Trophoblast cell (in vitro differentiated cells and primary cell): Measurements from ENCODE around the gene CXCL8.

Experiments
- DNase-seq, 2 donors: peaks; one replicate each; pipeline ENCODE4 v3.0.0-alpha.2; 2016
- H2AFZ ChIP-seq: 2 replicates; pipeline ENCODE4 v1.6.1; 2013; ENCODE audit warnings: low read length, moderate library complexity, mild to moderate bottlenecking; ENCODE audit not compliant: insufficient read depth, poor library complexity
- H2AK5ac ChIP-seq: 2 replicates; pipeline ENCODE4 v1.6.1; 2013; ENCODE audit warnings: mild to moderate bottlenecking, low read length
- H2BK120ac ChIP-seq: 2 replicates; pipeline ENCODE4 v1.6.1; 2013; ENCODE audit warnings: low read length, mild to moderate bottlenecking, moderate library complexity; ENCODE audit not compliant: insufficient read depth, poor library complexity
- H2BK12ac ChIP-seq: 2 replicates; pipeline ENCODE4 v1.6.1; 2013; ENCODE audit warnings: mild to moderate bottlenecking, low read length, moderate library complexity
- H2BK5ac ChIP-seq: 2 replicates; pipeline ENCODE4 v1.6.1; 2013; ENCODE audit warnings: low read length, low read depth, moderate library complexity, mild to moderate bottlenecking; ENCODE audit not compliant: poor library complexity
- H3K14ac ChIP-seq: 2 replicates; pipeline ENCODE4 v1.6.1; 2013; ENCODE audit warnings: mild to moderate bottlenecking, low read length
- H3K18ac ChIP-seq: 2 replicates; pipeline ENCODE4 v1.6.1; 2013; ENCODE audit warnings: mild to moderate bottlenecking, low read length
- H3K23ac ChIP-seq: 2 replicates; pipeline ENCODE4 v1.6.1; 2013; ENCODE audit warnings: low read length
- H3K27ac ChIP-seq: 2 replicates; pipeline ENCODE4 v1.5.1; 2013; ENCODE audit warnings: low read depth, mild to moderate bottlenecking, inconsistent platforms, low read length, moderate library complexity
- H3K27me3 ChIP-seq: 2 replicates; pipeline ENCODE4 v1.6.1; 2013; ENCODE audit warnings: inconsistent platforms, mild to moderate bottlenecking, low read length, moderate library complexity; ENCODE audit not compliant: insufficient read depth
- H3K36me3 ChIP-seq, 2 experiments: 1 replicate in 1 of 2; 2 replicates in 1 of 2; pipeline ENCODE4 v1.6.1; 2013; ENCODE audit warnings: low read length in 2 of 2, mild to moderate bottlenecking in 2 of 2, moderate library complexity in 1 of 2; ENCODE audit not compliant: insufficient read depth in 2 of 2, control insufficient read depth in 1 of 2
- H3K4ac ChIP-seq: 2 replicates; pipeline ENCODE4 v1.6.1; 2013; ENCODE audit warnings: low read depth, mild to moderate bottlenecking, low read length, moderate library complexity
- H3K4me1 ChIP-seq, 2 experiments: 1 replicate in 1 of 2; 2 replicates in 1 of 2; pipeline ENCODE4 v1.6.1; 2013; ENCODE audit warnings: low read length in 2 of 2, mild to moderate bottlenecking in 2 of 2, moderate library complexity in 1 of 2; ENCODE audit not compliant: insufficient read depth in 2 of 2, control insufficient read depth in 1 of 2
- H3K4me2 ChIP-seq: 2 replicates; pipeline ENCODE4 v1.6.1; 2013; ENCODE audit warnings: inconsistent platforms, mild to moderate bottlenecking, low read length, moderate library complexity
- H3K4me3 ChIP-seq: 2 replicates; pipeline ENCODE4 v1.5.1; 2013; ENCODE audit warnings: mild to moderate bottlenecking, low read depth, low read length, inconsistent platforms
- H3K79me1 ChIP-seq: one replicate; pipeline ENCODE4 v1.6.1; 2013; ENCODE audit warnings: low read length
- H3K79me2 ChIP-seq: 2 replicates; pipeline ENCODE4 v1.6.1; 2013; ENCODE audit warnings: low read length, mild to moderate bottlenecking; ENCODE audit not compliant: control insufficient read depth, insufficient read depth, poor library complexity
- H3K9ac ChIP-seq: 2 replicates; pipeline ENCODE4 v1.6.1; 2013; ENCODE audit warnings: mild to moderate bottlenecking, low read length
- H3K9me3 ChIP-seq: 2 replicates; pipeline ENCODE4 v1.6.1; 2013; ENCODE audit warnings: low read depth, mild to moderate bottlenecking, control low read depth, inconsistent platforms, low read length; ENCODE audit not compliant: insufficient read depth
- H4K12ac ChIP-seq: 2 replicates; pipeline ENCODE4 v1.6.1; 2013; ENCODE audit warnings: low read depth, mild to moderate bottlenecking, low read length, moderate library complexity
- H4K8ac ChIP-seq: 2 replicates; pipeline ENCODE4 v1.6.1; 2013; ENCODE audit warnings: low read depth, mild to moderate bottlenecking, low read length, moderate library complexity
- H4K91ac ChIP-seq: one replicate; pipeline ENCODE4 v1.6.1; 2013; ENCODE audit warnings: low read depth, mild to moderate bottlenecking, low read length, moderate library complexity
- WGBS: extraction: QIAGEN DNeasy Blood & Tissue Kit; methylation state at CpG from one replicate; pipeline ENCODE4 v1.1.7; 2013; ENCODE audit warnings: missing lambda C conversion rate; ENCODE audit not compliant: insufficient read length, insufficient coverage; ENCODE audit errors: extremely low coverage; 5-methylcytosine and 5-hydroxymethylcytosine counted together

CXCL8 gene

DNA sequence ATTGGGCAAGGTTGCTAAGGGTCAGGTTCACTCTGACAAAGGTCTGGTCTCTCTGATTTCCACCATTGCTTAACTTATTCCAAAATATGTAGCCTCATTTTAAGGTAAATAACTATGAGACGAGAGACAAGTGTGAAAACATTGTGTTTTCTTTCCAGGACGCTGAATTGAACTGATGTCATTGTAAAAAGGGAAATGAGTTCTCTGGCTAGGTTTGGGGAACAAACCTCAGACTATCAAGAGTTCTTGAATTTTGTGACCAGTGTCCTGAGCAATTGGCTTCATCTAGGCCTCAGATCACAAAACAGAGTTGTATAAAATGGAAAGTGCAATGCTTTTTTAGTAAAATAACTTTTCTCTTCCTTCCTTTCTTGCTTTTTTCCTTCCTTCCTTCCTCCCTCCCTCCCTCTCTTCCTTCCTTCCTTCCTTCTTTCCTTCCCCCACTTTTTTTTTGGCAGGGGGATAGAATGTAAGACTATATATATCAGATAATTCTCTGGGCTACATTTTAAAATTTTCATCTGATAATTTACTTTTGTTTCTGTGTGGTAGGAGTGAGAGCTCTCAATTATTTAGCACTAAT lies 30.8 kb upstream of the CXCL8 start:
- Histone ChIP-seq H3K27ac (no peak overlapping the region), H3K14ac (no peak overlapping the region), H3K4ac (no peak overlapping the region), H3K27me3 (no peaks in the 10 kb centered on the region), H3K23ac (no peak overlapping the region), H2AK5ac (no peak overlapping the region), H3K79me2 (no peaks in the 10 kb centered on the region), H3K4me2 (no peak overlapping the region), H2BK120ac (no peak overlapping the region), H3K9ac (no peak overlapping the region), H3K4me1 (peaks cover 4 to 7% of the 10 kb centered on the region in 2 experiments), H4K8ac (no peak overlapping the region), H3K18ac (no peak overlapping the region), H3K9me3 (no peaks in the 10 kb centered on the region), H2BK5ac (no peak overlapping the region), H2BK12ac (no peak overlapping the region), H4K91ac (no peak overlapping the region), H4K12ac (no peak overlapping the region), H3K4me3 (no peak overlapping the region), H2AFZ (no peak overlapping the region), H3K79me1 (peaks cover 4% of the 10 kb centered on the region), H3K36me3 (no peaks in the 10 kb centered on the region)
- DNase-seq = no peak
- WGBS = no CpG with 5 or more reads among the region's 2 CpGs

DNA sequence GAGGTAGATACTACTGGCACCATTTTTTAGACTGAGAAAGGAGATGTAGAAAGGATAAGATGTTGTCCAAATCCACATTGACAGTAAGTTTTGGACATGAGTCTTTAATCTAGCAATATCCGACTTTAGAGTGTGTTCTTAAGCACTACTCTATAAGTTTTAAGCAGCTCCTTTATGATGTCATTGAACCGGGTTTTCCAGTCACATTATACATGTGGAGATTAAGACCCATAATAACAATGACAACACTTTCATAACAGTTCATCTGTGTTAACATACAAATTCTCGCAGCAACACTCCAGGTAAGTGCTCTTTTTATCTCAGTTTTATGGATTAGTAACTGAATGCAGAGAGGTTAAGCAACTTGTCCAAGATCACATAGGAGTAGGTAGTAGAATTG lies 30.3 kb upstream of the CXCL8 start:
- Histone ChIP-seq H2BK12ac (no peak overlapping the region), H3K4me1 (peaks cover 4 to 6% of the 10 kb centered on the region in 2 experiments), H3K79me2 (no peaks in the 10 kb centered on the region), H3K27me3 (no peaks in the 10 kb centered on the region), H4K12ac (no peak overlapping the region), H3K18ac (no peak overlapping the region), H4K91ac (no peak overlapping the region), H3K4me3 (no peak overlapping the region), H4K8ac (no peak overlapping the region), H3K9ac (no peak overlapping the region), H2AFZ (no peak overlapping the region), H2BK120ac (no peak overlapping the region), H3K14ac (no peak overlapping the region), H3K4ac (no peak overlapping the region), H3K4me2 (no peak overlapping the region), H3K23ac (no peak overlapping the region), H3K27ac (no peak overlapping the region), H2AK5ac (no peak overlapping the region), H2BK5ac (no peak overlapping the region), H3K79me1 (peaks cover 4% of the 10 kb centered on the region), H3K9me3 (no peaks in the 10 kb centered on the region), H3K36me3 (no peaks in the 10 kb centered on the region)
- DNase-seq = no peak
- WGBS = no CpG with 5 or more reads among the region's 3 CpGs

GRCh38 chr4:73711989-73712388 lies 28.4 kb upstream of the CXCL8 start:
- H3K79me1 ChIP-seq = peaks cover 4% of the 10 kb centered on the region
- no peak overlapping the region for H2BK5ac ChIP-seq
- no peak for DNase-seq
- peaks cover 4 to 6% of the 10 kb centered on the region in 2 experiments for H3K4me1 ChIP-seq
- H4K12ac ChIP-seq = no peak overlapping the region
- no peak overlapping the region for H3K9ac ChIP-seq
- H2AK5ac ChIP-seq = no peak overlapping the region
- H3K9me3 ChIP-seq = no peaks in the 10 kb centered on the region
- WGBS = no CpG with 5 or more reads among the region's 2 CpGs
- H3K4me2 ChIP-seq = no peak overlapping the region
- no peak overlapping the region for H4K8ac ChIP-seq
- H3K36me3 ChIP-seq = no peaks in the 10 kb centered on the region
- H3K79me2 ChIP-seq = no peaks in the 10 kb centered on the region
- H3K18ac ChIP-seq = no peak overlapping the region
- no peak overlapping the region for H2AFZ ChIP-seq
- H2BK120ac ChIP-seq = no peak overlapping the region
- H3K27ac ChIP-seq = no peak overlapping the region
- H3K4ac ChIP-seq = no peak overlapping the region
- H2BK12ac ChIP-seq = no peak overlapping the region
- H3K14ac ChIP-seq = no peak overlapping the region
- no peak overlapping the region for H4K91ac ChIP-seq
- H3K23ac ChIP-seq = no peak overlapping the region
- no peaks in the 10 kb centered on the region for H3K27me3 ChIP-seq
- no peak overlapping the region for H3K4me3 ChIP-seq

DNA sequence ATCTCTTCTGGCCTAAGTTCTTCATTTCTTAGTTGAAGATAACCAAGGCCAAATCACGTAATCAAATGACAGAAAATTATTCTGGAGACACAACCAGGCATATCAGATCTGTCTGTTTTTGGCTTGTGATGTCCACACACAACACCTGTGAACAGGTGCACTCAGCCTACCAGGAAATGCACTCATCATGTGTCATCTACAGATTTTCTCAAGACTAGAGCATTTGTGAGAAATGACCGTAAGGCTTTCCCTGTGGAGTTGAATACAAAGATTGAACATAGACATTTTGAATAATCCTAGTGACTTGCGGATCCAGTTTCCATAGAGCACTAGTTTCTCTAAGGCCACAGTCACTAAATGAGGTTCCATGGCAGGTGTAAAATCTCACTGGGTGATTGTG lies 26.7 kb upstream of the CXCL8 start:
- no peak overlapping the region for H3K18ac ChIP-seq
- no peaks in the 10 kb centered on the region for H3K27me3 ChIP-seq
- H3K79me1 ChIP-seq = peaks cover 1% of the 10 kb centered on the region
- no peak overlapping the region for H3K4me2 ChIP-seq
- no peak overlapping the region for H3K4ac ChIP-seq
- no peak overlapping the region for H3K23ac ChIP-seq
- H3K14ac ChIP-seq = no peak overlapping the region
- H3K9me3 ChIP-seq = no peaks in the 10 kb centered on the region
- no peak overlapping the region for H2AK5ac ChIP-seq
- no peak overlapping the region for H3K27ac ChIP-seq
- H2AFZ ChIP-seq = no peak overlapping the region
- no peak overlapping the region for H2BK120ac ChIP-seq
- no peaks in the 10 kb centered on the region for H3K79me2 ChIP-seq
- H4K8ac ChIP-seq = no peak overlapping the region
- no peak overlapping the region for H2BK12ac ChIP-seq
- H3K9ac ChIP-seq = no peak overlapping the region
- H3K4me1 ChIP-seq = no peaks in the 10 kb centered on the region
- DNase-seq = no peak
- no CpG with 5 or more reads among the region's 3 CpGs for WGBS
- H2BK5ac ChIP-seq = no peak overlapping the region
- no peak overlapping the region for H4K12ac ChIP-seq
- no peak overlapping the region for H3K4me3 ChIP-seq
- H3K36me3 ChIP-seq = no peaks in the 10 kb centered on the region
- no peak overlapping the region for H4K91ac ChIP-seq
